PC-9 (cell line): ENCODE data around the gene PAM. TPM values are rescaled to one million over a fixed set of nuclear protein-coding genes. Genes with fewer than 3 reads are reported as not detected.

Experiments used
- BruUV-seq: library from RNA; stranded (reverse); fragments of 400-500 nt; replicated peaks from 2 replicates; lab custom pipeline; 2021; lab: Mats Ljungman, UMichigan
- CTCF ChIA-PET: fragments of 300-600 bp; sonication (Branson Sonifier 250); formaldehyde crosslinking; loops from one replicate; lab custom pipeline; 2022; ENCODE audit warnings: antibody characterized with exemption; lab: Charles Lee
- POLR2A ChIA-PET: fragments of 300-600 bp; sonication (Branson Sonifier 250); formaldehyde crosslinking; loops from one replicate; lab custom pipeline; 2022; ENCODE audit warnings: antibody characterized with exemption; ENCODE audit not compliant: unreplicated experiment; lab: Charles Lee
- DNase-seq, 2 experiments: peaks; one replicate each; pipeline versions ENCODE4 v3.0.0 to v3.0.0-alpha.2; 2015 to 2022; ENCODE audit warnings: mixed read lengths in 1 of 2
- H2AFZ ChIP-seq: fragments of 200-600 bp; sonication (generic); 2 replicates; pipeline ENCODE4 v1.8.1; 2017; ENCODE audit warnings: antibody characterized with exemption
- H3F3A ChIP-seq: fragments of 200-600 bp; sonication (generic); 2 replicates; pipeline ENCODE4 v1.8.1; 2017; ENCODE audit warnings: antibody characterized with exemption, mild to moderate bottlenecking, low read depth; ENCODE audit not compliant: insufficient read depth
- H3K27ac ChIP-seq: fragments of 200-600 bp; sonication (generic); 2 replicates; pipeline ENCODE4 v1.6.1; 2016; ENCODE audit warnings: mixed run types
- H3K27me3 ChIP-seq: fragments of 200-600 bp; sonication (generic); 2 replicates; pipeline ENCODE4 v1.6.1; 2016; ENCODE audit warnings: low read depth, mixed run types; ENCODE audit not compliant: insufficient read depth
- H3K36me3 ChIP-seq: fragments of 200-600 bp; sonication (generic); 2 replicates; pipeline ENCODE4 v1.6.1; 2016; ENCODE audit warnings: low read depth, mixed run types
- H3K4me1 ChIP-seq: fragments of 200-600 bp; sonication (generic); replicated peaks from 2 replicates; pipeline ENCODE4 v1.6.1; 2016; ENCODE audit warnings: mixed run types; ENCODE audit not compliant: insufficient read depth
- H3K4me2 ChIP-seq: fragments of 200-600 bp; sonication (generic); 2 replicates; pipeline ENCODE4 v1.6.1; 2017; ENCODE audit warnings: mixed run types
- H3K4me3 ChIP-seq: fragments of 200-600 bp; sonication (generic); 2 replicates; pipeline ENCODE4 v1.6.1; 2016; ENCODE audit warnings: mixed run types
- H3K79me2 ChIP-seq: fragments of 200-600 bp; sonication (generic); 2 replicates; pipeline ENCODE4 v1.6.1; 2017; ENCODE audit warnings: low read depth, mixed run types
- H3K9me2 ChIP-seq: fragments of 200-600 bp; sonication (generic); 2 replicates; pipeline ENCODE4 v1.8.1; 2017; ENCODE audit warnings: mild to moderate bottlenecking; ENCODE audit not compliant: insufficient read depth
- H3K9me3 ChIP-seq: fragments of 200-600 bp; sonication (generic); 2 replicates; pipeline ENCODE4 v1.8.1; 2016; ENCODE audit warnings: low read depth; ENCODE audit not compliant: insufficient read depth
- H4K20me1 ChIP-seq: fragments of 200-600 bp; sonication (generic); 2 replicates; pipeline ENCODE4 v1.8.1; 2017; ENCODE audit not compliant: insufficient read depth
- CTCF ChIP-seq: fragments of 200-600 bp; sonication (generic); conservative IDR thresholded peaks from 2 replicates; pipeline ENCODE4 v1.6.1; 2017; ENCODE audit warnings: mixed run types, antibody characterized with exemption, mild to moderate bottlenecking, moderate library complexity
- EZH2 ChIP-seq: fragments of 200-600 bp; sonication (generic); IDR thresholded peaks from 2 replicates; pipeline ENCODE4 v1.8.0; 2017; ENCODE audit warnings: antibody characterized with exemption, low read depth
- intact Hi-C: fragments of 100-400 bp; cut with micrococcal nuclease; formaldehyde crosslinking; loops from one replicate; pipeline ENCODE4 v1.10.0; 2022; ENCODE audit not compliant: unreplicated experiment
- total RNA-seq: library from RNA; stranded (reverse); gene quantifications from 2 replicates; pipeline ENCODE4 v1.2.3, GENCODE V29; 2021

The PAM gene
- total RNA-seq, 1 experiment from 2014 or later: 88.4 TPM

GRCh38 chr5:102713682-102714231 is 41.3 kb upstream of the PAM start:
- Histone ChIP-seq H3K4me3 (no peak overlapping the region), H3F3A (no peaks in the 10 kb centered on the region), H3K27me3 (no peaks in the 10 kb centered on the region), H3K9me3 (no peaks in the 10 kb centered on the region), H3K9me2 (no peaks in the 10 kb centered on the region), H3K36me3 (no peaks in the 10 kb centered on the region), H3K4me2 (no peak overlapping the region), H3K27ac (no peak overlapping the region), H3K79me2 (no peaks in the 10 kb centered on the region), H2AFZ (no peak overlapping the region), H4K20me1 (no peaks in the 10 kb centered on the region), H3K4me1 (peaks cover 4% of the 10 kb centered on the region)
- TF ChIP-seq EZH2 (no peak), CTCF (no peak)
- intact Hi-C loops: no loop called here
- POLR2A ChIA-PET: no interaction called here
- no TSS peak for BruUV-seq
- no peak for DNase-seq
- CTCF ChIA-PET: no interaction called here

- Histone ChIP-seq H3K79me2 (no peaks in the 10 kb centered on the region), H3K4me2 (no peak overlapping the region), H3K4me1 (peaks cover 4% of the 10 kb centered on the region), H2AFZ (no peak overlapping the region), H3F3A (no peaks in the 10 kb centered on the region), H3K9me2 (no peaks in the 10 kb centered on the region), H3K27me3 (no peaks in the 10 kb centered on the region), H3K9me3 (no peaks in the 10 kb centered on the region), H3K36me3 (no peaks in the 10 kb centered on the region), H3K27ac (no peak overlapping the region), H3K4me3 (no peak overlapping the region), H4K20me1 (no peaks in the 10 kb centered on the region)
- POLR2A ChIA-PET: interaction anchor here (0.5 kb wide), 1 partner anchor 44 kb away, joined by 3 read pairs; no protein-coding TSS in a partner anchor
- peak; percentile 12 to 68 for DNase-seq
- TF ChIP-seq CTCF: no peak
- CTCF ChIA-PET: interaction anchor here (0.8 kb wide), 1 partner anchor 34 kb away, joined by 3 read pairs; no protein-coding TSS in a partner anchor
- no TSS peak for BruUV-seq
- intact Hi-C loops: no loop called here
Measured at GRCh38 chr5:102715082-102715807, 39.9 kb upstream of the PAM start.

GRCh38 chr5:102716017-102716416 is 39.1 kb upstream of the PAM start:
- Histone ChIP-seq H3F3A (no peaks in the 10 kb centered on the region), H3K4me2 (no peak overlapping the region), H3K9me2 (no peaks in the 10 kb centered on the region), H3K27me3 (no peaks in the 10 kb centered on the region), H3K4me3 (no peak overlapping the region), H3K4me1 (peaks cover 4% of the 10 kb centered on the region), H3K9me3 (no peaks in the 10 kb centered on the region), H3K79me2 (no peaks in the 10 kb centered on the region), H3K27ac (no peak overlapping the region), H4K20me1 (no peaks in the 10 kb centered on the region), H3K36me3 (no peaks in the 10 kb centered on the region), H2AFZ (no peak overlapping the region)
- DNase-seq: no peak
- intact Hi-C loops: no loop called here
- TF ChIP-seq EZH2 (no peak), CTCF (no peak)
- ChIA-PET CTCF (interaction anchor here (0.8 kb wide), 1 partner anchor 35 kb away, joined by 3 read pairs; no protein-coding TSS in a partner anchor), POLR2A (interaction anchor here (0.5 kb wide), 1 partner anchor 43 kb away, joined by 3 read pairs; no protein-coding TSS in a partner anchor)
- no TSS peak for BruUV-seq
